Spleen (tissue), 7 donors: ENCODE measurements around the gene CATSPER3.

Source experiments
- POLR2A ChIP-seq, 3 donors: fragments of 450-650 bp; IDR thresholded peaks; one replicate each; pipeline ENCODE4 v1.5.1; 2017; ENCODE audit warnings: antibody characterized with exemption in 3 of 3, mild to moderate bottlenecking in 1 of 3
- TF ChIP-seq, protein P1 (sequence below), 11 experiments: fragments of 200-600 bp in 7 of 11; fragments of 450-650 bp in 4 of 11; sonication (generic) in 4 of 11; IDR thresholded peaks in 8 of 11; conservative IDR thresholded peaks in 3 of 11; 1 replicate in 7 of 11; 2 replicates in 4 of 11; pipeline versions ENCODE4 v1.4.0 to v1.8.0; 2016 to 2021; ENCODE audit warnings: antibody characterized with exemption in 11 of 11, inconsistent platforms in 4 of 11, mild to moderate bottlenecking in 1 of 11
- donor health status: DM: no; HTN: no; CAD: no; lungs with moderate emphysema.
- donor health status: DM: no; HTN: no; CAD: no.
- donor health status: DM: no; HTN: no; CAD: no.

DNA sequence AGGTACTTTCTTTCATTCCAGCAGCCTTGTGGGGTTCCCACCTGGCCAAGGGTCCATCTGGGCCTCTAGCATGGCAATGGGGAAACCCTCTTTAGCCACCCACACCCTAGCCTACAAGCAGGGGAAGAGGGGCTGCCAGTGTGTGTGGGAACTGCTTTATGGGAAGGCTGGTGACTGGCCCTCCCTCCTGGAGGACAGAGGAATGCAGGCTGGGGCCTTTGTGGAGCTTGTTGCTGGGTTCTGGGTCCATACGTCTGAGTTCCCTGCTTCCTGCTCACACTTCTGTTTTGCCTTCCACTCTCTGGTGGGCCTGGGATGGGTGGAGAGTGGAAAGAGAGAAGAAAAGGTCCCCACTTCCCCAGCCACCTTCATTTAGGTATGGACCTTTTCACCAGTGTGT is 81.2 kb downstream of the CATSPER3 start:
- TF ChIP-seq, protein P1, sequence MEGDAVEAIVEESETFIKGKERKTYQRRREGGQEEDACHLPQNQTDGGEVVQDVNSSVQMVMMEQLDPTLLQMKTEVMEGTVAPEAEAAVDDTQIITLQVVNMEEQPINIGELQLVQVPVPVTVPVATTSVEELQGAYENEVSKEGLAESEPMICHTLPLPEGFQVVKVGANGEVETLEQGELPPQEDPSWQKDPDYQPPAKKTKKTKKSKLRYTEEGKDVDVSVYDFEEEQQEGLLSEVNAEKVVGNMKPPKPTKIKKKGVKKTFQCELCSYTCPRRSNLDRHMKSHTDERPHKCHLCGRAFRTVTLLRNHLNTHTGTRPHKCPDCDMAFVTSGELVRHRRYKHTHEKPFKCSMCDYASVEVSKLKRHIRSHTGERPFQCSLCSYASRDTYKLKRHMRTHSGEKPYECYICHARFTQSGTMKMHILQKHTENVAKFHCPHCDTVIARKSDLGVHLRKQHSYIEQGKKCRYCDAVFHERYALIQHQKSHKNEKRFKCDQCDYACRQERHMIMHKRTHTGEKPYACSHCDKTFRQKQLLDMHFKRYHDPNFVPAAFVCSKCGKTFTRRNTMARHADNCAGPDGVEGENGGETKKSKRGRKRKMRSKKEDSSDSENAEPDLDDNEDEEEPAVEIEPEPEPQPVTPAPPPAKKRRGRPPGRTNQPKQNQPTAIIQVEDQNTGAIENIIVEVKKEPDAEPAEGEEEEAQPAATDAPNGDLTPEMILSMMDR (IDR thresholded peaks at IDR 0.05 in 8 of 11, conservative IDR thresholded peaks at IDR 0.05 in 3 of 11), result no peak
- TF ChIP-seq POLR2A (IDR thresholded peaks at IDR 0.05), result no peak
